Muscle of leg (tissue), 11 donors: ENCODE data around the gene OR7G1. TPM values are rescaled to one million over a fixed set of nuclear protein-coding genes. Genes with fewer than 3 reads are reported as not detected.
"Not testable (repeated sequence)": the region's sequence is repeated elsewhere in the genome, so short reads cannot be mapped to it uniquely, and the experiment has no call there.

Experiments
- DNase-seq: peaks from one replicate; pipeline ENCODE4 v3.0.0; 2013
- H3K27ac ChIP-seq: one replicate; pipeline ENCODE4 v1.5.1; 2013; ENCODE audit warnings: mild to moderate bottlenecking, low read length, control low read depth
- H3K27me3 ChIP-seq: one replicate; pipeline ENCODE4 v1.6.1; 2013; ENCODE audit warnings: low read length; ENCODE audit not compliant: control insufficient read depth, insufficient read depth
- H3K36me3 ChIP-seq: one replicate; pipeline ENCODE4 v1.6.1; 2013; ENCODE audit warnings: low read length; ENCODE audit not compliant: control insufficient read depth, insufficient read depth
- H3K4me1 ChIP-seq: one replicate; pipeline ENCODE4 v1.6.1; 2013; ENCODE audit warnings: low read length; ENCODE audit not compliant: control insufficient read depth, insufficient read depth
- H3K4me3 ChIP-seq: one replicate; pipeline ENCODE4 v1.5.1; 2013; ENCODE audit warnings: low read length, control low read depth
- H3K9me3 ChIP-seq: replicated peaks from 2 replicates; pipeline ENCODE4 v1.6.1; 2013; ENCODE audit warnings: low read depth, low read length; ENCODE audit not compliant: control insufficient read depth
- WGBS: methylation state at CpG from one replicate; pipeline ENCODE4 v1.1.5; 2013; ENCODE audit warnings: missing lambda C conversion rate; ENCODE audit not compliant: insufficient coverage; 5-methylcytosine and 5-hydroxymethylcytosine counted together
- polyA plus RNA-seq, 8 donors: library from polyadenylated mRNA; unstranded; fragments of 120-200 nt; gene quantifications; one replicate each; pipeline versions ENCODE4 v1.2.1 to v1.2.3, GENCODE V29; 2013; ENCODE audit warnings: inconsistent platforms in 1 of 8, low replicate concordance in 1 of 8; ENCODE audit not compliant: insufficient read length in 8 of 8, insufficient read depth in 1 of 8
- total RNA-seq: library from RNA; stranded (reverse); fragments of 120-200 nt; gene quantifications from one replicate; pipeline ENCODE4 v1.2.4, GENCODE V29; 2013

The OR7G1 gene
- total and polyA plus RNA-seq, 9 donors, result not detected

DNA sequence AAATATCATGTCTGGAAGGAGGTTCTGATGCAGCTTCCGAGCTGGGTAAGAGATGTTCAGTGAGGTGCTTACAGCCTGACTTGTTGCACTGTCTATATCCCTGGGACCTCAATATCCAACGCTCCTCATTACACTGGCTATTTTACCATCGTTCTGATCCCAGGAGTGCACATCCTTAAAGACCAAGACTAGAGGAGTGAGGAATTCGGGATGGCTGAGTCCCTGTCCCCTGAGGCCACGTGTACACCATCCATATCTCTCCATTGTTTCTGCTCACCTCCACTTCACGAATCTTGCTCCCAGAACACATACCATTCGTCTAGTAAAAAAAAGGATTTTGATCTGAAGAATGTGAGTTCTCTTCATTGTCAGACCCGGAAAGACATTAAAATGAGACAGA is 8.2 kb downstream of the OR7G1 start, which contains the start of gene OR7G2:
Gene OR7G2 (minus strand): TSS at position 101 of the 400 bp plus-strand sequence. CDS start 4,232 bp downstream, outside the sequence.
- Histone ChIP-seq H3K27ac (no peak within 1 kb of the TSS), H3K4me1 (no peaks in the 10 kb centered on the region), H3K4me3 (no peak within 1 kb of the TSS), H3K36me3 (no peaks in the 10 kb centered on the region), H3K9me3 (no peaks in the 10 kb centered on the region), H3K27me3 (no peaks in the 10 kb centered on the region)
- WGBS, result 90% methylated on average over 2 of the region's 8 CpGs
- no peak for DNase-seq

DNA sequence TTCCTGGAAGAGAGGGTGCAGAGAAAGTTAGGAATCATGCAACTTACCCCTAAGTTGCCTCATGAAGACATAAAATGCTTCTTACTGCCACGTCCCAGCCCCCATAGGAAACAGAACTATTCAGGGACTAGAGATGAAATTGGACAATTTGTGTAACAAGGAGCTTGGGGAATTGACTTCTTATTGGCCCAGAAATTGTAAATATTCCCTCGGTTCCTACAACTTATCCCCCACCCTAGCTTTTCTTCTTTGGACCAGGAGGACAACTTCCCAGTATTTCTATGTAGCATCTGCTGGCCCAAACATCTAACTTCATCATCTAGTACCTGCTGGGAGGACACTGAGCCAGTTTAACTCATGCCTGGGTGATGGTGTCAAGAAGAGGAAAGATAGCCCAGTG is 28.8 kb downstream of the OR7G1 start, which contains the start of gene OR1M1:
Gene OR1M1 (plus strand): TSS at position 301 of the 400 bp plus-strand sequence. CDS start 6,184 bp downstream, outside the sequence.
- Histone ChIP-seq H3K4me1 (no peaks in the 10 kb centered on the region), H3K9me3 (no peaks in the 10 kb centered on the region), H3K27me3 (no peaks in the 10 kb centered on the region), H3K36me3 (no peaks in the 10 kb centered on the region), H3K27ac (no peak within 1 kb of the TSS), H3K4me3 (no peak within 1 kb of the TSS)
- WGBS, result no CpG with 5 or more reads among the region's 2 CpGs
- DNase-seq, result no peak

GRCh38 chr19:9078651-9079050 is 36.9 kb downstream of the OR7G1 start:
- Histone ChIP-seq H3K4me1 (peaks cover 15% of the 10 kb centered on the region), H3K36me3 (no peaks in the 10 kb centered on the region), H3K27me3 (no peaks in the 10 kb centered on the region), H3K9me3 (no peaks in the 10 kb centered on the region), H3K27ac (no peak overlapping the region), H3K4me3 (no peak overlapping the region)
- WGBS, result 80% methylated on average over 1 of the region's 4 CpGs
- DNase-seq, result no peak

DNA sequence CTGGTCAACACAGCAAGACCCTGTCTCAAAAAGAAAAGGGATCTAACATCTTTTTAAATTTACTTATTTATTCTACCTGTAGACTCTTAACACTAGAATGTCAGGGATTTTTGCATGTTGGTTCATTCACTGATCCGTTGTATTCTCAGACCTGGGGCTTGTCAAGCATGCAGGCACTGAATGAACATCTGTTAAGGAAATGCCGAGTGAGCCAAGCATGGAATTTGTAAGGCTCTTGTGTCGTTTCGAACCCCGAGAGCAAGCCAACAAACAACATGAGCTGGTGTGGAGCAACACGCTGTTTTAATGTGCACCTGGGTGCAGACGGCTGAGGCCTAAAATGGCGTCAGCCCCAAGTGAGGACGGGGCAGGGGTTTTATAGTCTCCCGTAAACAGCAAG is 38.7 kb downstream of the OR7G1 start:
- Histone ChIP-seq H3K36me3 (no peaks in the 10 kb centered on the region), H3K27me3 (no peaks in the 10 kb centered on the region), H3K4me3 (no peak overlapping the region), H3K27ac (no peak overlapping the region), H3K4me1 (peaks cover 15% of the 10 kb centered on the region), H3K9me3 (no peaks in the 10 kb centered on the region)
- 32% methylated on average over 10 of the region's 10 CpGs for WGBS
- peak; percentile 60 for DNase-seq

DNA sequence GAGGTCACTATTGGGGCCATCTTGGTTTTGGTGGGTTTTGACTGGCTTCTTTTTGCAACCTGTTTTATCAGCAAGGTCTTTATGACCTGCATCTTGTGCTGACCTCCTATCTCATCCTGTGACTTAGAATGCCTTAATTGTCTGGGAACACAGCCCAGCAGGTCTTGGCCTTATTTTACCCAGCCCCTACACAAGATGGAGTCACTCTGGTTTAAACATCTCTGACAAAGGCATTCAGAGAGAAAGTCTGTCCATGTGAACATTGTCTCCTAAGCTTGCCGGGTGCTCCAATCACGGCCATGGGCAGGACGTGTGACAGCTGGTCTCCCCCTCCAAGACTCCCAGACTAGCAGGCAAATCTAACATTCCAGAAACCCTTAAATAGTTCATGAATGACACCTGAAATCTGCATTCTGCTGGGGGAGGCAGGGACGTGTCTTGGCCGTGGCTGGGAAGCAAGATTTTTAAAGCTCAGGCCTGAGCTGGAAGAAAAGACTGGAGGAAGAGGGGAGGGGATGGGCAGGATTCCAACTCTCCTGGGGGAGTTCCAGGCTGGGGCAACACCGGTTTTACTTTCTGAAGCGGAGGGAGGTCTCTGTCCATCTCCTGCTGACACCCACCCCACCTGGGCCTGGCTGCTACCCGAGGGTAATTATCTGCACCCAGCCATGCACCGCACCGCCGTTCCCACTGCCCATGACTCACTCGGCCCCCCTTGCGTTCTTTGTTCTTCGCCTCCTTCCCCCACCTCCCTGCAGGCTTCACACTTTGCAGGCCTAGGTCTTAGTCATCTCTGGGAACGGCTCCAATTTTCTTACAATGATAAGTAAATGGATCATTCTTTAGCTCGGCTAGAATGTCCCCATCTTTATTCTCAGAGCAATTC is 40.3 kb downstream of the OR7G1 start:
- peaks cover 15% of the 10 kb centered on the region for H3K4me1 ChIP-seq
- H3K27me3 ChIP-seq, result no peaks in the 10 kb centered on the region
- no peaks in the 10 kb centered on the region for H3K36me3 ChIP-seq
- H3K27ac ChIP-seq, result peak overlapping the region; percentile 67
- no peak overlapping the region for H3K4me3 ChIP-seq
- no peaks in the 10 kb centered on the region for H3K9me3 ChIP-seq
- 18% methylated on average over 15 of the region's 16 CpGs for WGBS
- peak; percentile 92 for DNase-seq

DNA sequence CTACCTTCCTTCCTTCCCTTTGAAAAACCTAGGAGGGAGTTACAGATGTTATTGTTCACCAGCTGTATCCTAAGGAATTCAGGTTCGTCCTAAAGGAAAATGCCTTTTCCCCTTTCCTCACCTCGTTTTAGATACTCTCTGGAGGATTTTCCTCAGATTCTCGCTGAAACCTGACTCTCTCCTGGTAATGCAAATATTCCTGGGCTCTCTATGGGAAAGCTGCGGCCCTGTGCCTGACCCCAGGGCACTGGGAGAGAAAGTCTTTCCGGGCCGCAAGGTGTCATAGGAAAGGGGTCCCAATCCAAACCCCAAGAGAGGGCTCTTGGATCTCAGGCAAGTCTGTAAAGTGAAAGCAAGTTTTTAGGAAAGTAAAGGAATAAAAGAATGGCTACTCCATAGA is 41.8 kb downstream of the OR7G1 start:
- Histone ChIP-seq H3K27ac (no peak overlapping the region), H3K9me3 (no peaks in the 10 kb centered on the region), H3K36me3 (no peaks in the 10 kb centered on the region), H3K4me3 (no peak overlapping the region), H3K4me1 (peaks cover 18% of the 10 kb centered on the region), H3K27me3 (no peaks in the 10 kb centered on the region)
- no peak for DNase-seq
- 19% methylated on average over 5 of the region's 6 CpGs for WGBS

GRCh38 chr19:9071720-9072119 is 43.8 kb downstream of the OR7G1 start:
- not testable (repeated sequence) for H3K4me3 ChIP-seq, H3K36me3 ChIP-seq, DNase-seq, H3K27ac ChIP-seq, H3K27me3 ChIP-seq, H3K9me3 ChIP-seq
- peaks cover 18% of the 10 kb centered on the region for H3K4me1 ChIP-seq
- WGBS, result no CpG with 5 or more reads among the region's 6 CpGs

- Histone ChIP-seq H3K36me3 (no peaks in the 10 kb centered on the region), H3K4me1 (peaks cover 8% of the 10 kb centered on the region), H3K27me3 (no peaks in the 10 kb centered on the region), H3K27ac (no peak overlapping the region), H3K4me3 (no peak overlapping the region), H3K9me3 (no peaks in the 10 kb centered on the region)
- WGBS, result 11% methylated on average over 4 of the region's 5 CpGs
- no peak for DNase-seq
Measured at GRCh38 chr19:9070066-9070465, 45.5 kb downstream of the OR7G1 start.

- H3K4me1 ChIP-seq, result peaks cover 3% of the 10 kb centered on the region
- no peaks in the 10 kb centered on the region for H3K27me3 ChIP-seq
- no peaks in the 10 kb centered on the region for H3K9me3 ChIP-seq
- H3K4me3 ChIP-seq, result no peak overlapping the region
- H3K27ac ChIP-seq, result no peak overlapping the region
- whole genome bisulfite sequencing, result 67% methylated on average over 10 of the region's 12 CpGs
- no peak for DNase-seq
- H3K36me3 ChIP-seq, result no peaks in the 10 kb centered on the region
Measured at GRCh38 chr19:9065457-9066014, 50.0 kb downstream of the OR7G1 start.
